Stimulated activated CD8-positive, alpha-beta memory T cell treated with anti-CD3 and anti-CD28 coated beads, Interleukin-15, amount 100 ng/mL, for 24 hours (primary cell): ENCODE measurements around the gene DZANK1.
"Not testable (repeated sequence)": the region's sequence is repeated elsewhere in the genome, so short reads cannot be mapped to it uniquely, and the experiment has no call there.

ENCODE experiments used
- DNase-seq: peaks from one replicate; pipeline ENCODE4 v3.0.0-alpha.2; 2020; ENCODE audit warnings: low read depth

Gene DZANK1

DNA sequence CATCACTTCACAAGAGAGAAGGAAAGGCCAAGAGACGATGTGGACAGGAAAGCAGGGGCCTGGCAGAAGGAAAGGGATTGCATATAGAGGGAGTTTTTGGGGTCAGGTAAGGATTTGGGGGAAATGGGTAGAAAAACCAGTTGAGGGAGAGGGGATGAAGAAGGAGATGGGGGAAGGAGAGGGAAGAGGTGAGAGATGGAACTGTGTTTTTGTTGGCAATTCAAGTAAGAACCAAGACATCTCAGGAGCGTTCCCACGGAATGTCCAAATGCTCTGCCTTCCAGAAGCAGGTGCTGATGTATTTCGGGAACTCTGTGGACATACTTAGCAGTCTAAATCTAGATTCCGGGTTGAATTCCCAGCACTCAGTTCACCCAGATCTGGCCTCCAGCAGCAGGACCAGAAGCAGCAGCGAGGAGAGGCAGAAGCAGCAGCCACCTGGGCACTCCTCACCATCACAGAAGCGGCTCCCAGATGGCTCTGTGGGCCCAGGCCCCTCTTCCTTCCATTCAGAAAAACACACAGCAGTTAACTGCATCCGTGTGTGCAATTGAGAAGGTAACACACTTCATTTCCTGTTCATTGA lies 88.8 kb downstream of the DZANK1 start:
- DNase-seq = no peak

DNA sequence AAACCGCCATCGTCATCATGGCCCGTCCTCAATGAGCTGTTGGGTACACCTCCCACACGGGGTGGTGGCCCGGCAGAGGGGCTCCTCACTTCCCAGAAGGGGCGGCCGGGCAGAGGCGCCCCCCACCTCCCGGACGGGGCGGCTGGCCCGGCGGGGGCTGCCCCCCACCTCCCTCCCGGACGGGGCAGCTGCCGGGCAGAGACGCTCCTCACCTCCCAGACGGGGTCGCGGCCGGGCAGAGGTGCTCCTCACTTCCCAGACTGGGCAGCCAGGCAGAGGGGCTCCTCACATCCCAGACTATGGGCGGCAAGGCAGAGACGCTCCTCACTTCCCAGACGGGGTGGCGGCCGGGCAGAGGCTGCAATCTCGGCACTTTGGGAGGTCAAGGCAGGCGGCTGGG lies 91.3 kb downstream of the DZANK1 start:
- not testable (repeated sequence) for DNase-seq

DNA sequence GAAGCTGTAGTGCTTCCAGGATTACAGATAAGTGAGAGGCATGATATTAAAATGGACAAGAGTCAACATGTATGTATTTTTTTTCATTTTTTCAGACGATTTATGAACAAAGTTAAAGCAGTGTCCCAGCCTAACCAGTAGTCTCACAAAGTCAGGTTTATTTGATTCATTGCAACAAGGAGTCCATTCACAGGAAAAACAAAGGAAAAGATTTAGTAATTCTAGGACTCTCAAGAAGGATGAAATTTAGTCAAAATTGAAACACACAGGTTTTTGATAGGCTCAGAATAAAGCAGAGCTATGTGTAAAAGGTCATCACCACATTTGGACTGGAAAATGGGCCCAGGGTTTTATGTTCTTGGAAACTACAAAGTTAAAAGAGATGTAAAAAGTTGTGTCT lies 94.5 kb downstream of the DZANK1 start:
- no peak for DNase-seq

DNA sequence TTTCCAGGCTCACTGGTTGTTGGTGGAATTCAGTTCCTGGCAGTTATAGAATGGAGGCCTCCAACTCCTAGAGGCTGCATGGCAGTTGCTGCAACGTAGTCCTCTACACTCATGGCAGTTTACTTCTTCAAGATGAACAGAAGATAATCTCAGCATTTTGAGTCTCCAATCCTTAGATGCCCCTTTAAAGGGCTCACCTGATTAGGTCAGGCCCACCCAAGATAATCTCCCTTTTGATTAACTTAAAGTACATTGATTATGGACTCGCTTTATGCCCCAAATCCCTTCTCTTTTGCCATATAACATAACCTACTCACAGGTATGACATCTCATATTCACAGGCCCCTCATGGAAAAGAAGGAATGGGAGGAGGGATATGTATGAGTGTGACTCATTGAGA lies 102.1 kb downstream of the DZANK1 start:
- DNase-seq = no peak

DNA sequence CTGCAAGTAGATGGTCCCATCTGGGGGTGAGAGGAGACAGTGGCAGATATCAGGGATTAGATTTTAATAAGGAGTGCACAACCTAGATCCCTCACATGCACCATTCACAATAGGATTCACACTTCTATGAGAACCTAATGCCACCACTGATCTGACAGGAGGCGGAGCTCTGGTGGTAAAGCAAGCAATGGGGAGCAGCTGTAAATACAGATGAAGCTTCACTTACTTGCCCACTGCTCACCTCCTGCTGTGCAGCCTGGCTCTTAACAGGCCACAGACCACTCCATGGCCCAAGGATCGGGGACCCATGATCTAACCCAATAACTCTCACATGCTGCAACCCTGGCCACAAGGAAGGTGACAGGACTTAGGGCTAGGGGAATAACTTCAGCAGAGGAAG lies 103.1 kb downstream of the DZANK1 start:
- no peak for DNase-seq

DNA sequence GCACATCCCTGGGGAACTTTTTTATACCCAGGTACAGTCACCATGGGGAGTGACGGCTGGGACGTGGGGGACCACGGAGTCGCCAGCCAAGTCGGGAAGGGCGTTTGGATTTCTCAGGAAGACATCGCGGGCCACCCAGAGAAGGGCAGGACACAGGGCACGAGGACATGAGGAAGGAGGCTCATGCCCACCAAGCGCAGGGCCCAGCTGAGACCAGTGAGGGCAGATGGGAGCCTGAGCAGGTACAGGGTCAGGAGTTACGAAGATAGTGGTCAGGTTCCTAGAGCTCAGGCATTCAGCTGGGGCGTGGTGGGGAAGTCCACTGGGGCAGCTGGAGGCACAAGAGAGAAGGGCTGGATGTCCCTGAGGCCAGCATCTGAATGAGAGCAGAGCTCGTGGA lies 103.9 kb downstream of the DZANK1 start:
- no peak for DNase-seq

DNA sequence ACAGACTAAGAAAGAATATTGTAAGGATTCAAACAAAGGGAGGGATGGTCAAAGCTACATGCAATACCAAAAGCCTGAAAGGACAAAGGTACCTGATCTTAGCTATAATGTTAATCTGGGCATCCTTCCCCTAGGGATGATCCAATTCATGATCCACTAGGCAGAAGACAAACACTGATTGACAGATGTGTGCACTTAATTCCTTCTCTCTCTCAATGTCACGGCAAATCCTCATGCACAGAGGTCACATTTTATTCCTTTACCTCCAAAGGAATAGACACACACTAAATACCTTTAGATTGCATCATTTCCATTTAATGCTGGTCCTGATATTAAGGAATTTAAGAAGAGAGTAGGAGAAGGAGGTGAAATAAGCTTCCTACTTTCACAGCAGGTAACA lies 105.2 kb downstream of the DZANK1 start:
- DNase-seq = no peak

DNA sequence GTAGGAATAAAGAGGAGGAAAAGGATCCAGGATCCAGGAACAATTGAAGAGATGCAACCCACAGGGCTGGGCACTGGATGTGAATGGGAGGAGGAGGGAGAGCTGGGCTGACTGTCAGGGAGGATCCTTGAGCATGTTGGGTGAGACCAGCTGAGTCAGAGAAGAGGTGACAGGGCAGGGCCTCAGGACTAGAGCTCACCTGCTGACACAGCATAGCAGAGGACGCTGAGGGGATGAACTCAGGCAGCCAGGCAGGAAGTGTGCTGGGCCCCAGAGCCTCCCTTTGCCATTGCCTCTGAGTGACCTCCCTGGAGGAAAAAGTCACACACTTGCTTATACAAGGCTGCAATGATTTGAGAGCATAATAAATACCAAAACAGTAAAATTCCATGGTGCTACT lies 106.2 kb downstream of the DZANK1 start:
- DNase-seq = no peak

DNA sequence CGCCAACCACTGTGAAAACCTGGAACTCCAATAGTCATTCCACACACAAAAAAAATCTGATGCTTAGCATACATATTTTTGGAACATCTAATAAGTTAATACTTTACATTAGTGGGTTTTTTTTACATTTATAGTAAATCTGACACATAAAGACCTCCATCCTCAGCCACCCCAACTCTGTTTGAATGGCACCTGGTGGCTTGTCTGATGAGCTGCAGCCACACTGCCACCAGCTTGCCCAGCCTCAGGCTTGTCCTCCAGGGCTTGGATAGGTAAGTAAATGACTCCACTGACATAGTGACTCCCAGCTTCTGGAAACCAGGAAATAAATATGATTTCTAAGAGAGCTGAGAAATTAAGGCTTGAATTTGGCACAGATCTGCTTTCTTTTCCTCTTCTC lies 107.0 kb downstream of the DZANK1 start:
- no peak for DNase-seq

DNA sequence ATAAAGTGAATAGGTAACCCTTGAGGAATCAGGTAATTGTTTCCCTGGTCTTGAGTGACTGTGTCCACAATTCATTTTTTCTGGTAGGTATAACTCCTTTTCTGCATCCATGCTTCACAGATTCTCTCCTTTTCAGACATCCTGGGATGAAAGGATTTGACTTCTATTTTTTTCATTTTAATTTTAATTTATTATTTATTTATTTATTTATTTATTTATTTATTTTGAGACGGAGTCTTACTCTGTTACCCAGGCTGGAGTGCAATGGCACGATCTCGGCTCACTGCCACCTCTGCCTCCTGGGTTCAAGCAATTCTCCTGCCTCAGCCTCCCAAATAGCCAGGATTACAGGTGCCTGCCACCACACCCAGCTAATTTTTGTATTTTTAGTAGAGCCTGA lies 117.1 kb downstream of the DZANK1 start:
- DNase-seq = not testable (repeated sequence)
